22Rv1 (cell line): Measurements from ENCODE around the gene CCDC86.

Experiments used
- CTCF ChIP-seq: fragments of 450-650 bp; IDR thresholded peaks from 2 replicates; pipeline ENCODE4 v1.5.1; 2017; ENCODE audit warnings: mild to moderate bottlenecking
- ZFX ChIP-seq: fragments of 450-650 bp; IDR thresholded peaks from 2 replicates; pipeline ENCODE4 v1.6.1; 2017; ENCODE audit warnings: antibody characterized with exemption, borderline replicate concordance

DNA sequence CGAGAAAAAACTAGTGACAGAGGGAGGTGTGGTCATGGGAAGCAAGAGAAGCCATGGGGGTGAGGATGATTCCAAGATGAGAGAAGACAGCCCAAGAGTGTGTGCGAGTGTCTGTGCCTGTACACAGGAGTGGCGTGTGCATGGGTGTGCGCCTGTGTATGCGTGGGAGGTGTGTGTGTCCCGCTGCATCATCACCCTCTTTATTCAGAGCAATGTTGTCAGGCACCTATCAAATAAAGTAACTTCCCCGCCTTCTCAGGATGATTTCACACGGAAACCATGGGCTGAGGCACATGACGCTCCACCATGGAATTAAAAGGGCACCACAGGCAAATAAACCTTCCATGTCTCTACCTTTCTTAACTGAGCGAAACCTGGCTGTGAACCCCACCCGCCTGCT is 32.2 kb upstream of the CCDC86 start:
- TF ChIP-seq CTCF (no peak), ZFX (no peak)
